Fibroblast of skin of right biceps (primary cell): ENCODE data around the gene TMEM181.
"Not testable (repeated sequence)": the region's sequence is repeated elsewhere in the genome, so short reads cannot be mapped to it uniquely, and the experiment has no call there.

Source experiments
- DNase-seq: peaks from one replicate; pipeline ENCODE4 v3.0.0-alpha.2; 2013

Gene TMEM181

GRCh38 chr6:158663625-158664165 is 103.8 kb downstream of the TMEM181 start:
- no peak for DNase-seq

- no peak for DNase-seq
Observed at GRCh38 chr6:158665332-158665731, 105.4 kb downstream of the TMEM181 start.

GRCh38 chr6:158666628-158667359 is 106.9 kb downstream of the TMEM181 start:
- peak; percentile 39 for DNase-seq

- no peak for DNase-seq
Observed at GRCh38 chr6:158667360-158667981, 107.6 kb downstream of the TMEM181 start.

GRCh38 chr6:158668707-158669103 is 108.8 kb downstream of the TMEM181 start:
- no peak for DNase-seq

- peak; percentile 22 for DNase-seq
Observed at GRCh38 chr6:158669145-158670035, 109.5 kb downstream of the TMEM181 start.

- DNase-seq = not testable (repeated sequence)
Observed at GRCh38 chr6:158672119-158672518, 112.2 kb downstream of the TMEM181 start.

- no peak for DNase-seq
Observed at GRCh38 chr6:158672726-158673125, 112.8 kb downstream of the TMEM181 start.

GRCh38 chr6:158674342-158675131 is 114.6 kb downstream of the TMEM181 start:
- no peak for DNase-seq

- not testable (repeated sequence) for DNase-seq
Observed at GRCh38 chr6:158677094-158677493, 117.2 kb downstream of the TMEM181 start.

GRCh38 chr6:158677906-158678578 is 118.2 kb downstream of the TMEM181 start:
- DNase-seq = no peak

GRCh38 chr6:158680015-158680414 is 120.1 kb downstream of the TMEM181 start:
- DNase-seq = no peak

GRCh38 chr6:158680481-158680880 is 120.6 kb downstream of the TMEM181 start:
- DNase-seq = no peak

GRCh38 chr6:158684311-158684710 is 124.4 kb downstream of the TMEM181 start:
- DNase-seq = no peak

GRCh38 chr6:158684745-158685324 is 124.9 kb downstream of the TMEM181 start:
- no peak for DNase-seq
